ENCODE data around the gene PCCA. TPM values are rescaled to one million over a fixed set of nuclear protein-coding genes. Genes with fewer than 3 reads are reported as not detected.

Gene PCCA
- polyA plus RNA-seq (2013, experiment 1 of 2), result 22.9 TPM
- 22.0 TPM for polyA plus RNA-seq (2013, experiment 2 of 2)

- Histone ChIP-seq H2BK120ac (ENCODE audit: low read depth, low read length) (no peak within 1 kb of the TSS), H3K4ac (ENCODE audit: low read depth, low read length) (no peak within 1 kb of the TSS), H2BK5ac (ENCODE audit: low read length) (peak within 1 kb of the TSS; percentile 39), H3K4me3 (ENCODE audit: low read length) (peak within 1 kb of the TSS; percentile 97), H3K56ac (ENCODE audit: low read length) (peak within 1 kb of the TSS; percentile 99), H4K8ac (ENCODE audit: low read depth, low read length) (no peak within 1 kb of the TSS), H3K79me1 (ENCODE audit: low read length) (peaks cover 11% of the 10 kb centered on the region), H3K27ac (ENCODE audit: low read depth, low read length) (peak within 1 kb of the TSS; percentile 10), H3K18ac (ENCODE audit: low read length) (peak within 1 kb of the TSS; percentile 65), H3K79me2 (ENCODE audit: control insufficient read depth, insufficient read depth, low read length) (peaks cover 38% of the 10 kb centered on the region), H3K4me2 (ENCODE audit: low read length) (peak within 1 kb of the TSS; percentile 94), H3K9ac (ENCODE audit: low read length) (peak within 1 kb of the TSS; percentile 96), H3K27me3 (ENCODE audit: insufficient read depth, low read length, poor library complexity) (no peaks in the 10 kb centered on the region), H2AK5ac (ENCODE audit: low read length) (no peak within 1 kb of the TSS), H3K36me3 (ENCODE audit: control insufficient read depth, insufficient read depth, low read length) (no peaks in the 10 kb centered on the region), H3K4me1 (ENCODE audit: control insufficient read depth, low read depth, low read length) (peaks cover 2% of the 10 kb centered on the region), H4K5ac (ENCODE audit: low read length) (no peak within 1 kb of the TSS), H2BK15ac (replicated peaks; ENCODE audit: low read depth) (peak within 1 kb of the TSS; percentile 15), H3K23ac (ENCODE audit: low read length) (peak within 1 kb of the TSS; percentile 86)
- WGBS (ENCODE audit: extremely low coverage, insufficient coverage, low lambda C conversion rate), result no CpG with 5 or more reads among the region's 77 CpGs
- DNase-seq, result peak; percentile 99
Measured at GRCh38 chr13:100088644-100089464, at the start of gene PCCA. Gene PCCA, plus strand, starts transcription at chr13:100089093. Its CDS starts 28 bp downstream, at chr13:100089121.

DNA sequence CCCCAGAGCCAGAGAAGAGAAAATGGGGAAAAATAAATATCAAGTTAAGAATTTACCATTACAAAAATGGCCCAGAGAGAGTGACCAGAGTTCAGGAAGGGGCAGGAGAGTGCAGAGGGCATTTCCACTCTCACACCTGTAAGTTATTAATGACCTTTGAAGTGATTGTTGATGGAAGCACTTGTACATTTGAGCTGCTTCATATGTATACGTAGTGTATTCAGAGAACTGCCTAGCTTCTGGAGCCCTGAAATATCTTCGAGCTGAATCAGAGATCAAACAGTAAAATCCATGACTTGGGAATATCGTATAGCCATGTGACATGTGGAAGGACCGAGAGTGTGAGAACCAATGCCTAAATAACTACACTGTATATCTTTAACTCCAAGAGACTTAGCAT is 49.2 kb upstream of the PCCA start:
- no peak overlapping the region for H3K23ac ChIP-seq (ENCODE audit: low read length)
- H3K36me3 ChIP-seq (ENCODE audit: control insufficient read depth, insufficient read depth, low read length), result no peaks in the 10 kb centered on the region
- H2BK15ac ChIP-seq (replicated peaks; ENCODE audit: low read depth), result no peak overlapping the region
- no peak overlapping the region for H3K4ac ChIP-seq (ENCODE audit: low read depth, low read length)
- no peak overlapping the region for H4K5ac ChIP-seq (ENCODE audit: low read length)
- H3K18ac ChIP-seq (ENCODE audit: low read length), result no peak overlapping the region
- H3K27ac ChIP-seq (ENCODE audit: low read depth, low read length), result no peak overlapping the region
- no peak overlapping the region for H2AK5ac ChIP-seq (ENCODE audit: low read length)
- no peak overlapping the region for H3K9ac ChIP-seq (ENCODE audit: low read length)
- H4K8ac ChIP-seq (ENCODE audit: low read depth, low read length), result no peak overlapping the region
- no peak for DNase-seq
- no peaks in the 10 kb centered on the region for H3K79me1 ChIP-seq (ENCODE audit: low read length)
- no peak overlapping the region for H3K56ac ChIP-seq (ENCODE audit: low read length)
- no peak overlapping the region for H3K4me3 ChIP-seq (ENCODE audit: low read length)
- no peaks in the 10 kb centered on the region for H3K79me2 ChIP-seq (ENCODE audit: control insufficient read depth, insufficient read depth, low read length)
- H3K4me1 ChIP-seq (ENCODE audit: control insufficient read depth, low read depth, low read length), result no peaks in the 10 kb centered on the region
- H3K4me2 ChIP-seq (ENCODE audit: low read length), result no peak overlapping the region
- no peak overlapping the region for H2BK120ac ChIP-seq (ENCODE audit: low read depth, low read length)
- H3K27me3 ChIP-seq (ENCODE audit: insufficient read depth, low read length, poor library complexity), result no peaks in the 10 kb centered on the region
- no CpG with 5 or more reads among the region's 4 CpGs for WGBS (ENCODE audit: extremely low coverage, insufficient coverage, low lambda C conversion rate)
- H2BK5ac ChIP-seq (ENCODE audit: low read length), result no peak overlapping the region

- H3K56ac ChIP-seq (ENCODE audit: low read length), result no peak overlapping the region
- no peak overlapping the region for H3K27ac ChIP-seq (ENCODE audit: low read depth, low read length)
- no peak overlapping the region for H3K18ac ChIP-seq (ENCODE audit: low read length)
- no peak overlapping the region for H2BK120ac ChIP-seq (ENCODE audit: low read depth, low read length)
- H3K79me1 ChIP-seq (ENCODE audit: low read length), result no peaks in the 10 kb centered on the region
- no peak overlapping the region for H3K4me2 ChIP-seq (ENCODE audit: low read length)
- no peak for DNase-seq
- H3K27me3 ChIP-seq (ENCODE audit: insufficient read depth, low read length, poor library complexity), result no peaks in the 10 kb centered on the region
- H4K8ac ChIP-seq (ENCODE audit: low read depth, low read length), result no peak overlapping the region
- no peaks in the 10 kb centered on the region for H3K36me3 ChIP-seq (ENCODE audit: control insufficient read depth, insufficient read depth, low read length)
- WGBS (ENCODE audit: extremely low coverage, insufficient coverage, low lambda C conversion rate), result no CpG with 5 or more reads among the region's 3 CpGs
- H2AK5ac ChIP-seq (ENCODE audit: low read length), result no peak overlapping the region
- H2BK5ac ChIP-seq (ENCODE audit: low read length), result no peak overlapping the region
- H2BK15ac ChIP-seq (replicated peaks; ENCODE audit: low read depth), result no peak overlapping the region
- H3K23ac ChIP-seq (ENCODE audit: low read length), result no peak overlapping the region
- no peak overlapping the region for H3K4ac ChIP-seq (ENCODE audit: low read depth, low read length)
- no peaks in the 10 kb centered on the region for H3K4me1 ChIP-seq (ENCODE audit: control insufficient read depth, low read depth, low read length)
- H3K9ac ChIP-seq (ENCODE audit: low read length), result no peak overlapping the region
- H4K5ac ChIP-seq (ENCODE audit: low read length), result no peak overlapping the region
- H3K4me3 ChIP-seq (ENCODE audit: low read length), result no peak overlapping the region
- H3K79me2 ChIP-seq (ENCODE audit: control insufficient read depth, insufficient read depth, low read length), result no peaks in the 10 kb centered on the region
Measured at GRCh38 chr13:100040196-100040595, 48.7 kb upstream of the PCCA start.

DNA sequence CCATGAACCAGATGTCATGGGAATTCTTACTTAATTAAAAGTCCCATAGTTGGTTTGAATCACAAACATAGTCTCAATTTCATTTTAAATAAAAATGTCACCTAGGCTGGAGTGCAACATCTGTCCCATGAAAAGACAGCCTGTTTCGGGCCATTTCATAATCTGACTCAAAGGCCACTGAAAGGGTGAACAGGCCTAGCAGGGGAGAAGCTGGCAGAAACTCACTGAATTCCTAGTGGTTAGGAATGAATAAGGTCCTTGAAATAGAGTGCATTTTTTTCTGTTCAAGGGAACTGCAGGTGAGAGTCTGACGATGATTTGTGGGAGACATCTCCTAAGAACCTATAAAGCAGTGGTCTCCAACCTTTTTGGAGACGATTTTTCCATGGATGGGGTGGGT is 44.0 kb upstream of the PCCA start:
- Histone ChIP-seq H3K4me3 (ENCODE audit: low read length) (no peak overlapping the region), H3K9ac (ENCODE audit: low read length) (no peak overlapping the region), H2AK5ac (ENCODE audit: low read length) (no peak overlapping the region), H3K18ac (ENCODE audit: low read length) (no peak overlapping the region), H3K4ac (ENCODE audit: low read depth, low read length) (peak overlapping the region; percentile 1), H3K79me1 (ENCODE audit: low read length) (no peaks in the 10 kb centered on the region), H3K4me1 (ENCODE audit: control insufficient read depth, low read depth, low read length) (peaks cover 2% of the 10 kb centered on the region), H2BK15ac (replicated peaks; ENCODE audit: low read depth) (no peak overlapping the region), H3K27ac (ENCODE audit: low read depth, low read length) (no peak overlapping the region), H3K23ac (ENCODE audit: low read length) (no peak overlapping the region), H3K56ac (ENCODE audit: low read length) (peak overlapping the region; percentile 15), H3K36me3 (ENCODE audit: control insufficient read depth, insufficient read depth, low read length) (no peaks in the 10 kb centered on the region), H2BK5ac (ENCODE audit: low read length) (no peak overlapping the region), H3K79me2 (ENCODE audit: control insufficient read depth, insufficient read depth, low read length) (no peaks in the 10 kb centered on the region), H2BK120ac (ENCODE audit: low read depth, low read length) (no peak overlapping the region), H4K5ac (ENCODE audit: low read length) (no peak overlapping the region), H3K27me3 (ENCODE audit: insufficient read depth, low read length, poor library complexity) (no peaks in the 10 kb centered on the region), H3K4me2 (ENCODE audit: low read length) (no peak overlapping the region), H4K8ac (ENCODE audit: low read depth, low read length) (no peak overlapping the region)
- no peak for DNase-seq
- no CpG with 5 or more reads among the region's 3 CpGs for WGBS (ENCODE audit: extremely low coverage, insufficient coverage, low lambda C conversion rate)

GRCh38 chr13:100045355-100045754 is 43.5 kb upstream of the PCCA start:
- H3K27ac ChIP-seq (ENCODE audit: low read depth, low read length), result no peak overlapping the region
- H3K79me2 ChIP-seq (ENCODE audit: control insufficient read depth, insufficient read depth, low read length), result no peaks in the 10 kb centered on the region
- H3K9ac ChIP-seq (ENCODE audit: low read length), result no peak overlapping the region
- H3K56ac ChIP-seq (ENCODE audit: low read length), result no peak overlapping the region
- no peak overlapping the region for H2BK120ac ChIP-seq (ENCODE audit: low read depth, low read length)
- H3K36me3 ChIP-seq (ENCODE audit: control insufficient read depth, insufficient read depth, low read length), result no peaks in the 10 kb centered on the region
- H2BK15ac ChIP-seq (replicated peaks; ENCODE audit: low read depth), result no peak overlapping the region
- no peak overlapping the region for H2AK5ac ChIP-seq (ENCODE audit: low read length)
- no peak overlapping the region for H3K18ac ChIP-seq (ENCODE audit: low read length)
- no peak overlapping the region for H4K5ac ChIP-seq (ENCODE audit: low read length)
- H2BK5ac ChIP-seq (ENCODE audit: low read length), result no peak overlapping the region
- no peak for DNase-seq
- H3K27me3 ChIP-seq (ENCODE audit: insufficient read depth, low read length, poor library complexity), result no peaks in the 10 kb centered on the region
- peak overlapping the region; percentile 48 for H3K4ac ChIP-seq (ENCODE audit: low read depth, low read length)
- no peaks in the 10 kb centered on the region for H3K79me1 ChIP-seq (ENCODE audit: low read length)
- H4K8ac ChIP-seq (ENCODE audit: low read depth, low read length), result no peak overlapping the region
- WGBS (ENCODE audit: extremely low coverage, insufficient coverage, low lambda C conversion rate), result no CpG with 5 or more reads among the region's 3 CpGs
- H3K23ac ChIP-seq (ENCODE audit: low read length), result no peak overlapping the region
- H3K4me1 ChIP-seq (ENCODE audit: control insufficient read depth, low read depth, low read length), result peaks cover 2% of the 10 kb centered on the region
- no peak overlapping the region for H3K4me3 ChIP-seq (ENCODE audit: low read length)
- no peak overlapping the region for H3K4me2 ChIP-seq (ENCODE audit: low read length)

Data from mesendoderm (in vitro differentiated cells).